Stimulated activated CD8-positive, alpha-beta memory T cell treated with anti-CD3 and anti-CD28 coated beads, Interleukin-4, amount 100 ng/mL, for 24 hours (primary cell): ENCODE measurements around the gene TGDS.
A peak's percentile ranks its signal among the peaks of the same experiment; 100 is the strongest.
"Not testable (repeated sequence)": the region's sequence is repeated elsewhere in the genome, so short reads cannot be mapped to it uniquely, and the experiment has no call there.

Experiments used
- DNase-seq: peaks from one replicate; pipeline ENCODE4 v3.0.0-alpha.2; 2020; ENCODE audit warnings: low read depth

The TGDS gene

GRCh38 chr13:94550062-94550738 lies 45.8 kb downstream of the TGDS start:
- no peak for DNase-seq

- peak; percentile 87 for DNase-seq
Measured at GRCh38 chr13:94549232-94550061, 46.5 kb downstream of the TGDS start.

DNA sequence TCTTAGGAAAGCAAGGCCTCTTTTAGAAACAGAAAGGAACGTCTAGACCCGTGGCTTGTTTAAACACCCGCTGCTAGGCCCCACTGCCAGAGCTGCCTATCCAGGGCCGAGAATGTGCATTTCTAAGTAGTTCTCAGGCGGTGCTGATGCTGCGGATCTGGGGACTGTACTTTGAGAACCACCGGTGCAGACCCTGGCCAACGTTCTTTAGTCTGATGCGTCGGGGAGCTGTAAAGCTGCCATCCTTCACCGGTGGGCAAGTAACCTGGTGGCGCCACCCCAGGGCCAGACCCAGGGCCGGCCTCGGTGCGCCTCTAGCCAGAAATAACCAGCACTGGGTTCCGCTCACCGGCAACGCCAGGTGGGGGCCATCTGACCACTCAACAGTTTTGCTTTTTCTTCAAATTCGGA lies 47.1 kb downstream of the TGDS start:
- no peak for DNase-seq

- DNase-seq: no peak
Measured at GRCh38 chr13:94548382-94548781, 47.6 kb downstream of the TGDS start.

DNA sequence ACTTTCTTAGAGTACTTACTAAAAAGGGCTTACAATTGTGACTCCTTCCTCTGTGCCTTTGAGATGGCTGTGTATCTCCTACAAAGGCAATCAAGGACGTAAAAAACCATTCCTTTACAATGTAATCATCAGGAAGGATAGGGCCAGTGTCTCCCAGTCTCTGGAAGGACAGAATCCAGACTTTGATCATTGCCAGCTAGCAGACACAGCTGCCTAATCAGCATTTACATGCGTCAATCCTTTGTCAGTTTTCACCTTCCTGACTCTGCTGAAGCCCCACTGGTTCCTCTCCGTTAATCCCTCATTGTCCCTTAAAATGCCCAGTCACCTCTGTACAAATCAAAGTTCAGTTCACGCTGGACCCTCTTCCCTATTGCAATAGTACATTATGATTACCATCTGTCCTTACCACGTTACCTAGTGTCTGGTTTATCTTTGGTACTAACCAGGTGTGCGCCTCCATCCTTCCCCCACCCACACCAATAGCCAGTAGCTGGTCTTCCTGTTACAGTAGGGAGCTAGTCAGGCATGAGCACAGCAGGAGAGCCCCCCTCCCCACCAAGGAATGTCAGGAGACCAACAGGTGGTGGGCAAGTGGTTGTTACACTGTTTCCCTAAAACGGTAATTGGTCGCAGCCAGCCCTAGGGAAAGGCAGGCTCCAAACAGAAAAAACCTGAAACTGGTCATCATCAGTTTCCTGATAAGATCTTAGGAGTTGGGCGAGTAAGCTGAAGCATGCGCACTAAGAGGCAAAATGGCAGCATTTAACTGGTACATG lies 49.7 kb downstream of the TGDS start:
- no peak for DNase-seq

DNA sequence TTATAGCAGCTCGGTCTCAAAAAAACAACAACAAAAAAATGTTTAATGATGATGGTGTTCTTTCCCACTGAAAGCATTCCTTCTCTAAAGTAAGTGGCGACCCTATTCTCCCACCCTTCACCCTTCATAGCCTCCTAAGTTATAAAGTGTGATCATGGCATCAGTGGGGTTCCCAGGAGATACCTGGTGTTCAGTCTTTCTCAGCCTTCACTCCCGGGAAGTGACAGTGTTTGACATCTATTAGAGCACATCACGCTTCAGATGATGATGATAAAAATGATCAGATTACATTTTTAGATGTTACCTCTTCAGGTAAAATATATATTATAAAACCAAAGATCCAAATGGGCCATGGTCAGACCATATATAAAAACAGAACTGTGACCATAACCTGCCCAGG lies 51.0 kb downstream of the TGDS start:
- no peak for DNase-seq

DNA sequence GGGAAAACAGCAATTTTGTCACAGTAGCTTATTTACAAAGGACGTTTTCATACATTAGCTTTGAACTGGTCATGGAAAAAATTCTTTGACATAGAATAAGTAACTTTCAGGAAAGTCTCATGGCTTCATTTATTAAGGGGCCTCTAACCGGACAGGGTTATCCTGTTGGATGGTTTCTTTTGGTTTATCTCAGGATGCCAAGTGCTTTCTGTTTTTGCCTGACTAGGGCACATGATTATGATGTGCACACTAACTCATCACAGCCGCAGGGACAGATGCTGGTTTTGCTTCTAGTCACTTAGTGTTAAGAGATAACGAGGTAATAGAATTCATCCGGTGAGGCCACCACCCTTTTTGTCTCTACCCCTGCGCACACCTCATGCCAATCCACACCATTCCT lies 53.0 kb downstream of the TGDS start:
- no peak for DNase-seq

- no peak for DNase-seq
Measured at GRCh38 chr13:94537740-94538630, 58.0 kb downstream of the TGDS start.

GRCh38 chr13:94535775-94536174 lies 60.2 kb downstream of the TGDS start:
- no peak for DNase-seq

GRCh38 chr13:94535231-94535630 lies 60.7 kb downstream of the TGDS start:
- no peak for DNase-seq

DNA sequence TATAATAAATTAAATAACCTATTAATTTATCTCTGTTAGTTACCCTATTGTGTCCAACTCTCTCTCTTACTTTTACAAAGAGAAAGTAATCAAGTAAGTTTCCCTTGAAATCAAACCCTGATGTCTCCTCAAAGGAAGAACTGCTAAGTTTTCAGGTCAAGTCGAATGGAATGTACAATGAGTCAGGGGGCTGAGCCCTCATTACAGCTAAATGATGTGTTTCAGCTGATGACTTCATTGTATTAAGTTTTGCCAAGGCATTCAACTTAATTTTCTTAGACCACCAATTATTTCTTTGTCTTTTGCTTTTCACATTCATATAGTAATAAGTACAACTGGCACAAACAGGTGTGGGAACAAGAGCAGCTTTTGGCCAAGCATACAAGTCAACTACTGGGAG lies 61.8 kb downstream of the TGDS start:
- no peak for DNase-seq

- not testable (repeated sequence) for DNase-seq
Measured at GRCh38 chr13:94532278-94532677, 63.7 kb downstream of the TGDS start.

- not testable (repeated sequence) for DNase-seq
Measured at GRCh38 chr13:94526956-94527355, 69.0 kb downstream of the TGDS start.

GRCh38 chr13:94525781-94526180 lies 70.2 kb downstream of the TGDS start:
- DNase-seq: no peak

- no peak for DNase-seq
Measured at GRCh38 chr13:94524407-94524806, 71.5 kb downstream of the TGDS start.
